Calu3 (cell line): ENCODE results near the gene LRRIQ4. TPM values are rescaled to one million over a fixed set of nuclear protein-coding genes. Genes with fewer than 3 reads are reported as not detected.

Source experiments
- BruUV-seq: library from RNA; stranded (reverse); fragments of 400-500 nt; replicated peaks from 2 replicates; lab custom pipeline; 2021; lab: Mats Ljungman, UMichigan
- CTCF ChIA-PET: fragments of 300-600 bp; sonication (Branson Sonifier 250); formaldehyde crosslinking; loops from one replicate; lab custom pipeline; 2022; ENCODE audit warnings: antibody characterized with exemption; lab: Charles Lee
- DNase-seq: peaks from one replicate; pipeline ENCODE4 v3.0.0; 2022
- H3K27ac Mint-ChIP-seq: one replicate; pipeline ENCODE4 v1.8.0; 2022; ENCODE audit warnings: mixed read lengths; ENCODE audit not compliant: unreplicated experiment
- H3K27me3 Mint-ChIP-seq: one replicate; pipeline ENCODE4 v1.8.0; 2022; ENCODE audit warnings: mixed read lengths; ENCODE audit not compliant: unreplicated experiment
- H3K36me3 Mint-ChIP-seq: one replicate; pipeline ENCODE4 v1.8.0; 2022; ENCODE audit warnings: mild to moderate bottlenecking, moderate library complexity, mixed read lengths; ENCODE audit not compliant: insufficient read depth, unreplicated experiment
- H3K4me1 Mint-ChIP-seq: one replicate; pipeline ENCODE4 v1.8.0; 2022; ENCODE audit warnings: mild to moderate bottlenecking, low read depth, mixed read lengths; ENCODE audit not compliant: unreplicated experiment
- H3K4me3 Mint-ChIP-seq: one replicate; pipeline ENCODE4 v1.8.0; 2022; ENCODE audit warnings: mild to moderate bottlenecking, low read depth, moderate library complexity, mixed read lengths; ENCODE audit not compliant: unreplicated experiment
- H3K9me3 Mint-ChIP-seq: one replicate; pipeline ENCODE4 v1.8.0; 2022; ENCODE audit warnings: low read depth, mixed read lengths; ENCODE audit not compliant: unreplicated experiment
- CTCF ChIP-seq: fragments of 200-600 bp; IDR thresholded peaks from one replicate; pipeline ENCODE4 v1.8.0; 2022; ENCODE audit warnings: antibody characterized with exemption; ENCODE audit not compliant: unreplicated experiment
- intact Hi-C: fragments of 100-400 bp; cut with micrococcal nuclease; formaldehyde crosslinking; loops from one replicate; pipeline ENCODE4 v1.10.0; 2022; ENCODE audit not compliant: unreplicated experiment
- total RNA-seq: library from RNA; stranded (reverse); gene quantifications from 2 replicates; pipeline ENCODE4 v1.2.3, GENCODE V29; 2022

The LRRIQ4 gene
- total RNA-seq, 1 experiment from 2014 or later = not detected

GRCh38 chr3:169781209-169781855, 31.3 kb upstream of the LRRIQ4 start:
- Mint-ChIP-seq H3K4me1 (no peaks in the 10 kb centered on the region), H3K4me3 (no peak overlapping the region), H3K27me3 (no peaks in the 10 kb centered on the region), H3K36me3 (peaks cover 56% of the 10 kb centered on the region), H3K27ac (no peak overlapping the region), H3K9me3 (no peaks in the 10 kb centered on the region)
- no TSS peak for BruUV-seq
- intact Hi-C loops = no loop called here
- TF ChIP-seq CTCF = no peak
- no peak for DNase-seq
- CTCF ChIA-PET = no interaction called here

GRCh38 chr3:169787120-169787519, 25.6 kb upstream of the LRRIQ4 start:
- Mint-ChIP-seq H3K4me1 (no peaks in the 10 kb centered on the region), H3K27ac (no peak overlapping the region), H3K9me3 (no peaks in the 10 kb centered on the region), H3K36me3 (peaks cover 34% of the 10 kb centered on the region), H3K27me3 (no peaks in the 10 kb centered on the region), H3K4me3 (no peak overlapping the region)
- no peak for DNase-seq
- no peak for TF ChIP-seq CTCF
- BruUV-seq = no TSS peak
- intact Hi-C loops = no loop called here
- CTCF ChIA-PET = no interaction called here

GRCh38 chr3:169787791-169788190, 24.9 kb upstream of the LRRIQ4 start:
- H3K4me1 Mint-ChIP-seq = no peaks in the 10 kb centered on the region
- no TSS peak for BruUV-seq
- H3K27ac Mint-ChIP-seq = no peak overlapping the region
- intact Hi-C loops = no loop called here
- no peak for DNase-seq
- no peak for TF ChIP-seq CTCF
- no peak overlapping the region for H3K4me3 Mint-ChIP-seq
- H3K27me3 Mint-ChIP-seq = no peaks in the 10 kb centered on the region
- CTCF ChIA-PET = no interaction called here
- peaks cover 29% of the 10 kb centered on the region for H3K36me3 Mint-ChIP-seq
- no peaks in the 10 kb centered on the region for H3K9me3 Mint-ChIP-seq

GRCh38 chr3:169790219-169790618, 22.5 kb upstream of the LRRIQ4 start:
- Mint-ChIP-seq H3K27ac (peak overlapping the region; percentile 2), H3K36me3 (peaks cover 28% of the 10 kb centered on the region), H3K27me3 (no peaks in the 10 kb centered on the region), H3K9me3 (no peaks in the 10 kb centered on the region), H3K4me3 (no peak overlapping the region), H3K4me1 (no peaks in the 10 kb centered on the region)
- BruUV-seq = no TSS peak
- DNase-seq = no peak
- intact Hi-C loops = no loop called here
- TF ChIP-seq CTCF = no peak
- CTCF ChIA-PET = no interaction called here
